AG08396 (cell line): ENCODE measurements around the gene SEC61A1.
A peak's percentile ranks its signal among the peaks of the same experiment; 100 is the strongest.

Source experiments
- DNase-seq: peaks from one replicate; pipeline ENCODE4 v3.0.0; 2012; ENCODE audit warnings: low spot score, mixed read lengths

The SEC61A1 gene

DNA sequence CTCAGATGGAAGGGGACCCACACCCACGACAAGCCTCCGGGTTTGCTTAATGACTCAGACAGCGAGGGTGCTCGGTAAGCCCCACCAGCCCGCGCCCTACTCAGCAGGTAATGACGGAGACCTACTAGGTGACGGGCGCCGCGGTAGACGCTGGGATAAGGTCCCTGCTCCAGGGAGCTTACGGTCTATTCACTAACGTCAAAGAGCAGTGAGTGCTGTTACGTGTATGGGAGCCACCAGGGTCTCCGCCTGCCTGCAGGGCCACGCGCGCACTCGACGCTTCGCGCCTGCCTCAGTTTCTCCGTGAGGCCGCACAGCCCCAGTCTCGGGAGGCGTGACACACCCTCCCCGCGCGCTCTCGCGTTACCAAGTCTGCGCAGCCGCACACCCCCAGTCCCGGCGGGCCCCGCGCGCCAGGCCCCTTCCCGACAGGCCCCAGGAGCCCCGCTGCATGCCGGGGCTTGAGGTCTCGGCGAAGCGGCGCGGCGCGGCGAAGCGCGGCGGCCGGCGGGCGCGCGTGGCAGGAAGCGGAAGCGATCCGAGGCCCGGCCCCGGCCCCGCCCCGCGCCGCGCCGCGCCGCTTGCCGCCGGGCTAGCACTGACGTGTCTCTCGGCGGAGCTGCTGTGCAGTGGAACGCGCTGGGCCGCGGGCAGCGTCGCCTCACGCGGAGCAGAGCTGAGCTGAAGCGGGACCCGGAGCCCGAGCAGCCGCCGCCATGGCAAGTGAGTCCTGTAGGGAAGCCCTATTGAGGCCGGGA is at the start of gene SEC61A1:
SEC61A1 (plus strand) TSS at position 601 of the 758 bp plus-strand sequence; CDS start at position 717, 116 bp downstream.
- peak; percentile 99 for DNase-seq

DNA sequence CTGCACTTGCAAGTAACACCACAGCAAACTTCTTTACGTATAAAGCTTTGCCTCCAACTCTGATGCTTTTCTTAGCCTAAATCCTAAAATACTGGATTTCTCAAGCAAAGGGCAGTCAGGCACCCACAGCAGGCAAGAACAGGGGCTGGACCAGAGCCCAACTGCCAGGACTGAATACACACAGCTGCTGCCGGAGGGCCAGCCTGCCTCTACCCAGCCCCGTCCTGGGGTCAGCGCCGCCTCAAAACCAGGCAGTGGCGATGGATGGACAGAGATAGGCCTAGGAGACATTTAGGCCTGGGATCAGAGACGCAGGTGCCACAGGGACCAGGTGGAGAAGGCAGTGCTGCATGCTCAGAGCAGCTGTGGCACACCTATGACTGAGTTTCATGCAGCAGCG is 47.6 kb upstream of the SEC61A1 start:
- DNase-seq, result no peak

DNA sequence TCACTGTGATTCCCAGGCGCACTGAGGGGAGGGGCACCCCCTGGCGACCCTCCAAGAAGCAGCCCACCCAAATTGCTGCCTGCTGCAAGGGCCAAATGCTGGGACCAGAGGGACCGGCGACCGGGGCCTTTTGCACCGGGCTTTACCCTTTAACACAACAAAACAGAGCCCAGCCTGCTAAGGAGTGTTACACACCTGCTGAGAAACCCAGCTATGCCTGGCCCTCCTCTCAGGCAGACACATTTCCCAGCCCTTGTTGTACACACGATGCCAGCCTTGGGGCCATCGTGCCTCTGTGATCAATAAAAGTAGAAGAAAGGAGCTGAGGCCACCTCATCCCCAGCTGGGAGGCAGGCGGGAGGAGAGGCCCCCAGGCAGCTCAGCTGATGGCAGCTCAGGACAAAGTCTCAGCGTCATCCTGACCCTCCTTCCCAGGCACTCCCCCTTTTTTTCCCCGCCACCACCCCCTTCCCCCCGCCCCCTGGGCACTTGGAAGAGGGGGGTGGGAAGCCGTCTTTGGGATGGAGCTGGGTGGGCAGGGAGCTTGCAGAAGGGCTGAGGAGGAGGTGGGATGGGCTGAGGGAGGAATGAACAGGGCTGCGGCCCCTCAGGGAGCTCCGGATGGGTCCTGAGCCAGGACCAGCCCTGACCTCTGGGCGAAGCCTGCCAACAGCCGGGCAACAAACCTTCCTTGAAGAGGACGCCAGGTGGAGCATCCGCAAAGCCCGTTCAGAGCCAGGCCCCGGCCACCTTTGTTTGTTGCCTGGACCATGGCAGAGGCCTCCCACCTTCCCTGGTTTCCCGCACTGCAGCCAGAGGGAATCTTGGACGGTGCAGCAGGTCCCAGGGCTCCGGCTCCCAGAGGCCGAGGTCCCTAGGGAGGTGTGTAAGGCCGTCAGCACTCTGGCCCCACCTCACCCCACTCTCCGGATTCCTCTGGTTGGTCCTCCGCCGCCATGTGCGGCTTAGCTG is 45.9 kb upstream of the SEC61A1 start:
- DNase-seq, result no peak

GRCh38 chr3:128007033-128007424 is 45.2 kb upstream of the SEC61A1 start:
- no peak for DNase-seq

- no peak for DNase-seq
Measured at GRCh38 chr3:128009952-128010846, 42.0 kb upstream of the SEC61A1 start.

DNA sequence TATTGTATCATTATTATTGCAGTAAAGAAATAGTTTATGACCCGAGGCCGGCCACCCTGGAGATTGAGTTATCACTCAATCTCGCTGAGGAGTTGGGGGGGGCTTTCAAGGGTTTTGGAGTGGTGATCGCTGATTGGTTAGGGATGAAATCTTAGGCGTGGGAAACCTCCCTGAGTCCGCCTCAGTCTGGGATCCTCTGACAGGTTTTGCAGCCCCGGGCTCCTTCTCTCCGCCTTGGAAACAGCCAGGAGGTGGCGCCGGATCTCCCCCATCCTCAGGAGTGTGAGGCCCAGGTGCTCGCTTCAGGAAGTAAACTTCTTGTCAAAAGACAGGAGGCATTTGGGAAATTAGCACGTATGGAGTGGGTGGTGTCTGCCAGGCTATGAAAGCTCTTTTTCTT is 41.1 kb upstream of the SEC61A1 start:
- no peak for DNase-seq

GRCh38 chr3:128012050-128012449 is 40.2 kb upstream of the SEC61A1 start:
- no peak for DNase-seq

- DNase-seq, result no peak
Measured at GRCh38 chr3:128014548-128014947, 37.7 kb upstream of the SEC61A1 start.

- no peak for DNase-seq
Measured at GRCh38 chr3:128016502-128016901, 35.7 kb upstream of the SEC61A1 start.

DNA sequence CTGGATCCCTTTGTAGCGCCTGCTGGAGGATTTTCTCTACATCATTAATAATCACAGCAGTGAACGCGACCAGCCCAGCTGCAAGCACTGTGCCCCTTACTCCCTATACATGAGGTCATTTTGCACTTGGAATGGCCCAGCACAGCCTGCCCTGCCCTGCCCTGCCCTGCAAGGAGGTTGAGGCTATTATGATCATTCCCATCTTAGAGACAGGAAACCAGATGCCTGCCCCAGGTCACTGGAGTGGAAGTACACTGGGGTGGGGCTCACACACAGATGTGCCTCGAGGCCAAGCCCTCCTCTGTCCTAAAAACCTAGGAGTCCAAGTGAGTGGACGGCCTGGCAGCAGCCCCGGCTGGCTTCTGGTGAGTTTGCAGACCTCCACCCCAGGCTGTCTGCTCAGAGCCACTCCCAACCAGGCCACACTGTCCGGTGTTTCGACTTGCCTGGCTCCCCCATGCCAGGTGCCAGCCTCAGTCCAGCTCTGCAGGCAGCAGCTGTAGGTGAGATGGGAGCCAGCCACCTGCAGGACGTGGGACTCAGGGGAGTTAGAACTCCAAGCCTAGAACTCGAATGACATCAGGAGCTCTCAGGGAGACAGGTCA is 30.4 kb upstream of the SEC61A1 start:
- no peak for DNase-seq

GRCh38 chr3:128033102-128033501 is 19.1 kb upstream of the SEC61A1 start:
- no peak for DNase-seq

GRCh38 chr3:128036119-128036518 is 16.1 kb upstream of the SEC61A1 start:
- no peak for DNase-seq

DNA sequence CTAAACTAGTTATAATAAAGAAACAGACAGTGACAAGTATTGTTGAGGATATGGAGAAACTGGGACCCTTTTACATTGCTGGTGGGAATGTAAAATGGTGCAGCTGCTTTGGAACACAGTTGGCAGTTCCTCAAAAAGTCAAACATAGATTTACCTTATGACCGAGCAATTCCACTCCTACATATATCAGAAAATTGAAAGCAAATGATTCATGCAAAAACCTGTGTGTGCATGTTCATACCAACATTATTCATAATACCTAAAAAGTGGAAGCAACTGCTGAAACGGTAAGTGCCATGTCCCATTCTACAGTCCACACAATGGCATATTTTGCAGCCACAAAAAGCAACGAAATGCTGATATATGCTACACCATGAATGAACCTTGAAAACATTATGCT is 12.2 kb upstream of the SEC61A1 start:
- DNase-seq, result no peak

GRCh38 chr3:128040660-128041059 is 11.6 kb upstream of the SEC61A1 start:
- no peak for DNase-seq

GRCh38 chr3:128041344-128041743 is 10.9 kb upstream of the SEC61A1 start:
- no peak for DNase-seq

DNA sequence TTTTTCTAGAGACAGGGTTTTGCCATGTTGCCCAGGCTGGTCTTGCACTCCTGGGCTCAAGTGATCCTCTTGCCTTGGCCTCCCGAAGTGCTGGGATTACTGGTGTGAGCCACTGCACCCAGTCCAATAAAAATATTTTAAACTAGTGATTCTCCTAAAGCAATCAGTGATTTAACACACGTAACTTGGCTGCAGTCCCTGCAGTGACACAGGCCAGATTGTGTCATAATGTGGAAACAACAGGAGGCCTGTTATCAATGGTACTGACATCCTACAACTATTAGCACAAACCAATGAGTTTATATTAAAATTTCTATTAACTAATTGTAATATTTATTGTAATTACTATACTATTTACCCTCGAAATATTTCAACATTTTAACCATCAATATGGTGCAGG is 1.6 kb upstream of the SEC61A1 start:
- no peak for DNase-seq

DNA sequence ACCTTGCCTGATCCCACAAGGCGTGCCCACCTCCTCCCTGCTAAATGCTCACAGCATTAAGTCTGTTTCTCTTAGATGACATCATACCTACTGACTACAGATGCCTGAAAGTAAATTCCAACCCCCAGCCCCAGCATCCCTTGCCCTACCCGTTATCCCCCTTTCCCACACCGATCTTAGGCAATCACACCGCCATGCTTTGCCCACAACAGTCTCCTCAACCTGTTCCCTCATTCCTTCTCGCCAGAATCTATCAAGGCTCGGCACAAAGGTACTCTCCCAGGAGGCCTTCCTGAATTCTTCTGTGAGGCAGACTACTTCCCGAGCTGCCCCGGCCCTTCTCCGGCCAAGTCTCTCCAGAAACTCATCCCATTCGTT is 789 bp upstream of the SEC61A1 start:
- DNase-seq, result peak; percentile 31

GRCh38 chr3:128052595-128053351 is 536 bp downstream of the SEC61A1 start:
- DNase-seq, result no peak

GRCh38 chr3:128053614-128054013 is 1.4 kb downstream of the SEC61A1 start:
- DNase-seq, result no peak

GRCh38 chr3:128054367-128054766 is 2.1 kb downstream of the SEC61A1 start:
- DNase-seq, result peak; percentile 65

DNA sequence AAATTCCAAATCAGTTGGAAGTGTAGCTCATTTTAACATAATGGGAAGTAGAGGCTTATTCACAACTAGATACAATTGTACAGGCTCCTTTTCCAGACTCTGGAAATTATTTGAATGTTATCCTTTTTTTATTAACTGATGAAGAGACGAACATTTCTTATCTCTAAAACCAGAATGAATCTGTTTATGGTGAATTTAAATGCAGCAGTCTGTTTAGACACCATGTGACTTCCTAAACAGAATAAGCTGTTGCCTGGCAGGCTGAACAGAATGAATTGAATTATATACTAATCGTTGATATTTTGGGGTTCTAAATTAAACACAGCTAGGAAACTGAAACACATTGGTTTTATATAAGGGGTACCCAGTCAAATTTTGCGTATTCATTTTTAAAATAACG is 4.0 kb downstream of the SEC61A1 start:
- DNase-seq, result no peak
